B cell (primary cell): ENCODE data around the gene STK24. TPM values are rescaled to one million over a fixed set of nuclear protein-coding genes. Genes with fewer than 3 reads are reported as not detected.
"Not testable (repeated sequence)": the region's sequence is repeated elsewhere in the genome, so short reads cannot be mapped to it uniquely, and the experiment has no call there.

ENCODE experiments used
- ATAC-seq: fragments of 200-7000 bp; cut with Tn5 transposase; one replicate; pipeline ENCODE4 v1.10.0; 2021; ENCODE audit warnings: low read depth, mild to moderate bottlenecking, moderate number of reproducible peaks, moderate library complexity
- CTCF ChIA-PET: fragments of 350-600 bp; sonication (Branson Sonifier 250); formaldehyde crosslinking; loops from one replicate; lab custom pipeline; 2021; ENCODE audit warnings: antibody characterized with exemption, inconsistent platforms; lab: Charles Lee
- POLR2A ChIA-PET: fragments of 350-600 bp; sonication (Branson Sonifier 250); formaldehyde crosslinking; loops from one replicate; lab custom pipeline; 2021; ENCODE audit warnings: antibody characterized with exemption; lab: Charles Lee
- DNase-seq: peaks from one replicate; pipeline ENCODE4 v3.0.0; 2013
- H2AFZ ChIP-seq: 2 replicates; pipeline ENCODE4 v1.6.1; 2012; ENCODE audit warnings: mild to moderate bottlenecking, low read depth, low read length; ENCODE audit not compliant: insufficient read depth, poor library complexity, severe bottlenecking
- H3K27ac ChIP-seq, 2 donors: 1 replicate in 1 of 2; 2 replicates in 1 of 2; pipeline ENCODE4 v1.5.1; 2012 to 2013; ENCODE audit warnings: low read length in 2 of 2, mild to moderate bottlenecking in 2 of 2, moderate library complexity in 1 of 2
- H3K27me3 ChIP-seq, 4 experiments: fragments of 200-600 bp in 1 of 4; sonication (generic) in 1 of 4; replicated peaks in 1 of 4; 1 replicate in 2 of 4; 2 replicates in 2 of 4; pipeline versions ENCODE4 v1.6.1 to v1.7.0; 2013 to 2016; ENCODE audit warnings: low read length in 3 of 4, mild to moderate bottlenecking in 2 of 4, mixed read lengths in 1 of 4, moderate library complexity in 1 of 4; ENCODE audit not compliant: insufficient read depth in 4 of 4, control insufficient read depth in 3 of 4; ENCODE audit errors: control extremely low read depth in 1 of 4
- H3K36me3 ChIP-seq, 2 experiments: replicated peaks in 1 of 2; 1 replicate in 1 of 2; 2 replicates in 1 of 2; pipeline versions ENCODE4 v1.6.1 to v1.7.1; 2013; ENCODE audit warnings: low read length in 1 of 2; ENCODE audit not compliant: insufficient read depth in 2 of 2, control insufficient read depth in 1 of 2; ENCODE audit errors: control extremely low read depth in 1 of 2, extremely low read depth in 1 of 2
- H3K4me1 ChIP-seq, 2 donors: fragments of 200-600 bp in 1 of 2; sonication (generic) in 1 of 2; 1 replicate in 1 of 2; 2 replicates in 1 of 2; pipeline versions ENCODE4 v1.5.1 to v1.6.1; 2013 to 2017; ENCODE audit warnings: low read length in 2 of 2; ENCODE audit not compliant: control insufficient read depth in 2 of 2, insufficient read depth in 2 of 2
- H3K4me2 ChIP-seq: replicated peaks from 2 replicates; pipeline ENCODE3; 2012; ENCODE audit warnings: mild to moderate bottlenecking, low read depth, low read length; ENCODE audit not compliant: poor library complexity, severe bottlenecking
- H3K4me3 ChIP-seq, 5 experiments: fragments of 200-600 bp in 1 of 5; sonication (generic) in 1 of 5; 1 replicate in 3 of 5; 2 replicates in 2 of 5; pipeline versions ENCODE4 v1.5.1 to v1.7.0; 2011 to 2016; ENCODE audit warnings: low read length in 4 of 5, mild to moderate bottlenecking in 4 of 5, low read depth in 2 of 5, control low read depth in 1 of 5, moderate library complexity in 1 of 5; ENCODE audit not compliant: insufficient read depth in 1 of 5; ENCODE audit errors: control extremely low read depth in 1 of 5, extremely low read depth in 1 of 5
- H3K79me2 ChIP-seq: fragments of 200-600 bp; sonication (generic); one replicate; pipeline ENCODE4 v1.6.0; 2016; ENCODE audit warnings: low read length; ENCODE audit not compliant: control insufficient read depth, insufficient read depth
- H3K9ac ChIP-seq: fragments of 200-600 bp; sonication (generic); 2 replicates; pipeline ENCODE4 v1.6.1; 2017; ENCODE audit warnings: mild to moderate bottlenecking, low read length, moderate library complexity
- H3K9me3 ChIP-seq, 3 donors: one replicate each; pipeline versions ENCODE4 v1.6.1 to v1.7.1; 2013; ENCODE audit warnings: low read length in 2 of 3; ENCODE audit not compliant: control insufficient read depth in 2 of 3, insufficient read depth in 1 of 3; ENCODE audit errors: control extremely low read depth in 1 of 3
- H4K20me1 ChIP-seq: 2 replicates; pipeline ENCODE4 v1.6.0; 2012; ENCODE audit warnings: mild to moderate bottlenecking, low read length; ENCODE audit not compliant: insufficient read depth, control insufficient read depth, poor library complexity, severe bottlenecking
- H3K27ac Mint-ChIP-seq: one replicate; pipeline ENCODE4 v1.8.0; 2021; ENCODE audit warnings: mixed read lengths
- H3K27me3 Mint-ChIP-seq: one replicate; pipeline ENCODE4 v1.8.0; 2021; ENCODE audit warnings: mixed read lengths
- H3K4me1 Mint-ChIP-seq: one replicate; pipeline ENCODE4 v1.8.0; 2021; ENCODE audit warnings: mixed read lengths
- H3K4me3 Mint-ChIP-seq: one replicate; pipeline ENCODE4 v1.8.0; 2021; ENCODE audit warnings: mixed read lengths
- H3K9me3 Mint-ChIP-seq: one replicate; pipeline ENCODE4 v1.8.0; 2022; ENCODE audit warnings: mixed read lengths; ENCODE audit not compliant: insufficient read depth
- EZH2 ChIP-seq: IDR thresholded peaks from 2 replicates; pipeline ENCODE4 v1.6.1; 2012; ENCODE audit warnings: borderline replicate concordance, low read depth, mild to moderate bottlenecking, moderate library complexity, low read length; ENCODE audit not compliant: insufficient read depth, poor library complexity, severe bottlenecking
- WGBS: methylation state at CpG from one replicate; pipeline ENCODE4 v1.1.5; 2013; ENCODE audit warnings: missing lambda C conversion rate; ENCODE audit not compliant: insufficient coverage; 5-methylcytosine and 5-hydroxymethylcytosine counted together
- intact Hi-C: fragments of 100-400 bp; cut with micrococcal nuclease; formaldehyde crosslinking; loops from one replicate; pipeline ENCODE4 v1.10.0; 2022
- polyA plus RNA-seq: library from polyadenylated mRNA; depleted of rRNA; stranded (reverse); fragments of >200 nt; gene quantifications from 2 replicates; pipeline ENCODE4 v1.2.3, GENCODE V29; 2012
- total RNA-seq, 2 donors: library from RNA; stranded (reverse); fragments of 120-200 nt in 1 of 2; gene quantifications; 1 replicate in 1 of 2; 2 replicates in 1 of 2; pipeline versions ENCODE4 v1.2.3 to v1.2.4, GENCODE V29; 2013 to 2022
- TF ChIP-seq, protein P1 (sequence below): fragments of 200-600 bp; IDR thresholded peaks from one replicate; pipeline ENCODE4 v1.8.0; 2022; ENCODE audit warnings: antibody characterized with exemption, mild to moderate bottlenecking

STK24 gene
- total and polyA plus RNA-seq, 2 donors (not counting 1 experiment from before 2014, with no cell fraction given), result 47.2 to 117 TPM

DNA sequence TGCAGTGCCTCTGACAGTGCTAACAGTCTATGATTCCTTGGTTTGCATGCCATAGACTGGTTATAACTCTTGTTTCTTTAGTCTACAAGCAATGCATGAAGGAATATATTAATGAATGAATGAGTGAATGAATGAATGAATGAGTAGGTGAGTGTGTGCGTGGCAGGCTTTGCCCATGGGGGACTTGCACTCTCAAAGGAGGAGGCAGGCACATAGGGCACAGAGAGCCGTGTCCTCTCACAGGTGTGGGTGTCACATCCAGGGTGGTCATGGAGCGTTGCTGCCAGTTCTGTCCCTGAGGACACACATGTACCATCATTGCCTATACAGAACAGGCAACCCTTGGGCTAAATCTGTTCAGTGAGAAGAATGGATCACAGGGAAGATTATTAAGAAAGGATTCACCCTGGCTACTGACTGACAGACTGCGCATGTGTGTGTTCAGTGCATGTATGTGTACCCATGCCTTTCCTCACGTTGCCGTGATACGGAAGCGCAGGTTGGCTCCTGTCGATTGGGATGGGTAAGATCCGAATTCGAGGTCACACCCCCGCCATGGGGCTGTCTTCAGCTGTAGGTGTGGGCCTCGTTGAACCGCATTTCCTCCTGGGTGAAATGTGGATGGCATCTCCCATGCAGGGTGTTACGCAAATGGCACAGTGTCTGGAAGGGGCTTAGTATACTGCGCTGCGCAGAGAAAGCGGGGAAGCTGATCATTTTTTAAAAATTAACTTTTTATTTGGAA is 161.4 kb downstream of the STK24 start:
- no peak overlapping the region for H3K4me2 ChIP-seq
- DNase-seq (no peak), ATAC-seq (no peak)
- H3K4me3 ChIP-seq, result no peak overlapping the region
- Mint-ChIP-seq H3K27ac (no peak overlapping the region), H3K27me3 (peaks cover 34% of the 10 kb centered on the region), H3K4me3 (no peak overlapping the region), H3K4me1 (peaks cover 7% of the 10 kb centered on the region), H3K9me3 (no peaks in the 10 kb centered on the region)
- no peak overlapping the region for H3K9ac ChIP-seq
- WGBS, result 96% methylated on average over 10 of the region's 18 CpGs
- intact Hi-C loops, result no loop called here
- H3K27me3 ChIP-seq, result peaks cover 0 to 15% (median 7%) of the 10 kb centered on the region in 4 experiments
- CTCF ChIA-PET, result no interaction called here
- peaks cover 5 to 7% of the 10 kb centered on the region in 2 donors for H3K4me1 ChIP-seq
- no peaks in the 10 kb centered on the region for H3K36me3 ChIP-seq
- H2AFZ ChIP-seq, result no peak overlapping the region
- peaks cover 0 to 11% (median 0%) of the 10 kb centered on the region in 3 donors for H3K9me3 ChIP-seq
- H3K27ac ChIP-seq, result no peak overlapping the region
- POLR2A ChIA-PET, result no interaction called here
- H4K20me1 ChIP-seq, result no peaks in the 10 kb centered on the region
- TF ChIP-seq, protein P1, sequence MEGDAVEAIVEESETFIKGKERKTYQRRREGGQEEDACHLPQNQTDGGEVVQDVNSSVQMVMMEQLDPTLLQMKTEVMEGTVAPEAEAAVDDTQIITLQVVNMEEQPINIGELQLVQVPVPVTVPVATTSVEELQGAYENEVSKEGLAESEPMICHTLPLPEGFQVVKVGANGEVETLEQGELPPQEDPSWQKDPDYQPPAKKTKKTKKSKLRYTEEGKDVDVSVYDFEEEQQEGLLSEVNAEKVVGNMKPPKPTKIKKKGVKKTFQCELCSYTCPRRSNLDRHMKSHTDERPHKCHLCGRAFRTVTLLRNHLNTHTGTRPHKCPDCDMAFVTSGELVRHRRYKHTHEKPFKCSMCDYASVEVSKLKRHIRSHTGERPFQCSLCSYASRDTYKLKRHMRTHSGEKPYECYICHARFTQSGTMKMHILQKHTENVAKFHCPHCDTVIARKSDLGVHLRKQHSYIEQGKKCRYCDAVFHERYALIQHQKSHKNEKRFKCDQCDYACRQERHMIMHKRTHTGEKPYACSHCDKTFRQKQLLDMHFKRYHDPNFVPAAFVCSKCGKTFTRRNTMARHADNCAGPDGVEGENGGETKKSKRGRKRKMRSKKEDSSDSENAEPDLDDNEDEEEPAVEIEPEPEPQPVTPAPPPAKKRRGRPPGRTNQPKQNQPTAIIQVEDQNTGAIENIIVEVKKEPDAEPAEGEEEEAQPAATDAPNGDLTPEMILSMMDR, result no peak
- no peak for TF ChIP-seq EZH2
- no peaks in the 10 kb centered on the region for H3K79me2 ChIP-seq

DNA sequence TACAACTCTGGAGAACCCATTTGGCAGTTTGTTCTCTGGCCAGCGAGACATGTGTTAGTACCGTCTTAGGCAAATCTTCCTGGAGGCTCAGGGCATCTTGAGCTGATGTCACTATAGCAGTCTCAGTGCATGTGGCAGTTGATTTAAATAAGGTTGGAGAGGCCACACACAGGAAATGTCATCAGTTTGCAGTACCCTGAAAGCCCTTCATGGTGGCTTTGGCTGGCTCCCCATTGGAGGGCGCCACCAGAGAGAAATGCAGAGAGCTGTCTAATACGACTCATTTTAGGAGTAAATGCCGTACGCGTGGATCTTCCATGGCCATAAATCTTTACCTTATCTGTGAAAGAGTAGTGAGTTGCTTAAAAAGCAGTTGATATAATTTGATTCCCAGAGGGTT is 163.1 kb downstream of the STK24 start:
- POLR2A ChIA-PET, result no interaction called here
- Histone ChIP-seq H3K4me2 (no peak overlapping the region), H4K20me1 (no peaks in the 10 kb centered on the region), H3K36me3 (no peaks in the 10 kb centered on the region), H3K79me2 (no peaks in the 10 kb centered on the region), H3K27ac (no peak overlapping the region), H3K4me3 (no peak overlapping the region), H2AFZ (no peak overlapping the region), H3K9me3 (peaks cover 0 to 9% (median 0%) of the 10 kb centered on the region in 3 donors), H3K9ac (no peak overlapping the region), H3K4me1 (peaks cover 5 to 7% of the 10 kb centered on the region in 2 donors), H3K27me3 (peaks cover 0 to 18% (median 7%) of the 10 kb centered on the region in 4 experiments)
- Mint-ChIP-seq H3K4me1 (peaks cover 7% of the 10 kb centered on the region), H3K4me3 (no peak overlapping the region), H3K27me3 (peaks cover 49% of the 10 kb centered on the region), H3K9me3 (no peaks in the 10 kb centered on the region), H3K27ac (no peak overlapping the region)
- ATAC-seq (no peak), DNase-seq (no peak)
- TF ChIP-seq EZH2, result no peak
- TF ChIP-seq, protein P1, result no peak
- CTCF ChIA-PET, result no interaction called here
- intact Hi-C loops, result no loop called here
- WGBS, result 88% methylated on average over 6 of the region's 7 CpGs

DNA sequence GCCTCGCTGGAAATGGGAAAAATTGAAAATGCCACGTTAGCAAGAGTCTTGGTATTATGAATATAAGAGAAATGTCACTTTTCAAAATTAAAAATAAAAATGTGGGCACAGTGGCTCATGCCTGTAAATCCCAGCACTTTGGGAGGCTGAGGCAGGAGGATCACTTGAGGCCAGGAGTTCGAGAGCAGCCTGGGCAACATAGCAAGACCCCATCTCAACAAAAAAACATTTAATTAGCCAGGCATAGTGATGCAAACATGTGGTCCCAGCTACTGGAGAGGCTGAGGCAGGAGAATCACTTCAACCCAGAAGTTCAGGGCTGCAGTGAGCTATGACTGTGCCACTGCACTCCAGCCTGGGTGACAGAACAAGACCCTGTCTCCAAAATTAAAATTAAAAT is 163.6 kb downstream of the STK24 start:
- H3K9me3 ChIP-seq, H3K4me1 ChIP-seq, H4K20me1 ChIP-seq, H2AFZ ChIP-seq, H3K79me2 ChIP-seq, H3K36me3 ChIP-seq, H3K4me1 Mint-ChIP-seq, POLR2A ChIA-PET, H3K4me2 ChIP-seq, H3K27ac ChIP-seq, CTCF ChIA-PET, H3K9ac ChIP-seq, DNase-seq, intact Hi-C loops, ATAC-seq, H3K9me3 Mint-ChIP-seq, H3K4me3 Mint-ChIP-seq, H3K4me3 ChIP-seq, H3K27ac Mint-ChIP-seq: not testable (repeated sequence)
- peaks cover 0 to 18% (median 7%) of the 10 kb centered on the region in 4 experiments for H3K27me3 ChIP-seq
- H3K27me3 Mint-ChIP-seq, result peaks cover 49% of the 10 kb centered on the region
- WGBS, result no CpG with 5 or more reads among the region's 3 CpGs
